Measurements from ENCODE around the gene EXOSC3. TPM values are rescaled to one million over a fixed set of nuclear protein-coding genes. Genes with fewer than 3 reads are reported as not detected.

EXOSC3 gene
- total and polyA plus RNA-seq, 2 donors (not counting 3 experiments of a cell fraction or from before 2014, with no cell fraction given), result 25.0 to 38.0 TPM

DNA sequence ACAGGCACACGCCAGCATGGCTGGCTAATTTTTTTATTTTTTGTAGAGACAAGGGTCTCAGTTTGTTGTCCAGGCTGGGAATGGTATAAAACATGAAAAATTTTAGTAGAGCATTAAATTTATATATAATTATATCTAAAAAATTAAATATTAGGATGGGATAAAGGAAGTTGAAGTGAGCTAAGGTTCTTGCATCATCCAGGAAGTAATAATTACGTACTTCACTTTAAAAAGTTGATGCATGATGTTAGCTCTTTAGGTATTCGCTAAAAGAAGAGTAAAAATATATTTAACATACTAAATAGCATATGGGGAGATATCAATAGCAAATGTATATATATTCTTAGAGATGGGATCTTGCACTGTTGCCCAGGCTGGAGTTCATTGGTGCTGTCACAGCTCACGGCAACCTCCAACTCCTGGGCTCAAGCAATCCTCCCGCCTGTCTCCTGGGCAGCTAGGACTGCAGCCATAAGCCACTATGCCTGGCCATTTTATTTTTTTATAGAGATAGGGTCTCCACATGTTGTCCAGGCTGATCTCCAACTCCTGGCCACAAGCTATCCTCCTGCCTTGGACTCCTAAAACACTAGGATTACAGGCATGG is 28.0 kb upstream of the EXOSC3 start:
- POLR2A ChIA-PET, result no interaction called here
- no peak for TF ChIP-seq FOS (IDR thresholded peaks at IDR 0.05; ENCODE audit: borderline replicate concordance, insufficient read depth, low read length)
- no peak for TF ChIP-seq JUN (IDR thresholded peaks at IDR 0.05; ENCODE audit: borderline replicate concordance, insufficient read depth, insufficient read length, low read depth)
- no peak for TF ChIP-seq GATA2 (IDR thresholded peaks at IDR 0.05; ENCODE audit: insufficient read depth, insufficient read length, low read depth, low read length)
- no peak for TF ChIP-seq CTCF (IDR thresholded peaks at IDR 0.05; ENCODE audit: extremely low read depth in 1 of 2, insufficient read depth in 1 of 2, low read depth in 1 of 2, low read length in 2 of 2)
- no peak for TF ChIP-seq EZH2 (IDR thresholded peaks at IDR 0.05; ENCODE audit: borderline replicate concordance, low read depth, low read length, severe bottlenecking)
- no peak for TF ChIP-seq MYC (IDR thresholded peaks at IDR 0.05; ENCODE audit: low read depth, low read length)
- TF ChIP-seq, protein P1, sequence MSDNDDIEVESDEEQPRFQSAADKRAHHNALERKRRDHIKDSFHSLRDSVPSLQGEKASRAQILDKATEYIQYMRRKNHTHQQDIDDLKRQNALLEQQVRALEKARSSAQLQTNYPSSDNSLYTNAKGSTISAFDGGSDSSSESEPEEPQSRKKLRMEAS (IDR thresholded peaks at IDR 0.05; ENCODE audit: insufficient read depth, insufficient read length), result no peak
- no peak for TF ChIP-seq POLR2A (IDR thresholded peaks at IDR 0.05; ENCODE audit: low read depth, low read length)
- no peak for TF ChIP-seq POLR2AphosphoS5 (IDR thresholded peaks at IDR 0.05; ENCODE audit: insufficient read depth, low read depth, low read length)
- dilution Hi-C loops (cut with MboI; ENCODE audit: extremely low pct_ligation_motif_present, low sequenced_read_pairs), result no loop called here
- H2AFZ ChIP-seq (ENCODE audit: low read depth, low read length), result no peak overlapping the region
- no peaks in the 10 kb centered on the region for H3K36me3 ChIP-seq (ENCODE audit: control insufficient read depth in 2 of 2, extremely low read depth in 1 of 2, insufficient read depth in 2 of 2, low read length in 2 of 2)
- H3K4me1 ChIP-seq (ENCODE audit: control insufficient read depth, extremely low read depth, insufficient read depth, low read length), result no peaks in the 10 kb centered on the region
- peaks cover 24% of the 10 kb centered on the region for H3K79me2 ChIP-seq (ENCODE audit: control insufficient read depth, insufficient read depth, low read length)
- DNase-seq (ENCODE audit: low read depth, low spot score), result no peak
- no TSS peak for BruUV-seq (replicated peaks)
- intact Hi-C loops (cut with micrococcal nuclease), result no loop called here
- H3K9me3 ChIP-seq (replicated peaks; ENCODE audit: control insufficient read depth, insufficient read depth, low read length), result no peaks in the 10 kb centered on the region
- H3K4me2 ChIP-seq (ENCODE audit: insufficient read depth, low read length), result no peak overlapping the region
- CTCF ChIA-PET, result interaction anchor here (1.2 kb wide), 1 partner anchor 9 kb away, joined by 3 read pairs; no protein-coding TSS in a partner anchor
- no peak for FAIRE-seq
- no peak overlapping the region for H3K27ac ChIP-seq (ENCODE audit: insufficient read depth, low read depth, low read length)
- no peaks in the 10 kb centered on the region for H3K27me3 ChIP-seq (ENCODE audit: control insufficient read depth in 2 of 2, insufficient read depth in 2 of 2, low read length in 2 of 2)
- no peak overlapping the region for H3K4me3 ChIP-seq (replicated peaks in 1 of 3; ENCODE audit: insufficient read depth in 1 of 3, low read depth in 1 of 3, low read length in 3 of 3)
- peaks cover 6% of the 10 kb centered on the region for H4K20me1 ChIP-seq (replicated peaks; ENCODE audit: control insufficient read depth, extremely low read depth, insufficient read depth, low read length)
- no peaks in the 10 kb centered on the region for H3K9me1 ChIP-seq (replicated peaks; ENCODE audit: control insufficient read depth, extremely low read depth, insufficient read depth, low read length)
- H3K9ac ChIP-seq (replicated peaks; ENCODE audit: extremely low read depth, insufficient read depth, low read length), result no peak overlapping the region
